ENCODE measurements around the gene EFNA4.

Gene EFNA4

GRCh38 chr1:155048449-155049334 is 14.8 kb upstream of the EFNA4 start:
- Histone ChIP-seq H3K9me2 (replicated peaks; ENCODE audit: control insufficient read depth, low read length) (no peaks in the 10 kb centered on the region), H3K27me3 (ENCODE audit: control insufficient read depth, low read length) (no peaks in the 10 kb centered on the region), H3K4me1 (ENCODE audit: control insufficient read depth, low read length) (peaks cover 37% of the 10 kb centered on the region), H3K36me3 (ENCODE audit: control insufficient read depth, low read length) (no peaks in the 10 kb centered on the region), H3K9me3 (ENCODE audit: control insufficient read depth, insufficient read depth, low read length) (no peaks in the 10 kb centered on the region), H4K20me1 (ENCODE audit: control insufficient read depth, insufficient read depth, low read depth, low read length) (no peaks in the 10 kb centered on the region), H3K27ac (ENCODE audit: low read depth, low read length) (no peak overlapping the region), H3K4me2 (ENCODE audit: low read length) (no peak overlapping the region), H3K4me3 (ENCODE audit: low read length) (no peak overlapping the region), H3F3A (ENCODE audit: control insufficient read depth, insufficient read depth) (0 out of 2 replicates have a peak, but pooled peaks cover 3% of the 10 kb centered on the region), H3K79me2 (ENCODE audit: control insufficient read depth, low read length) (peaks cover 8% of the 10 kb centered on the region)
- no peak for TF ChIP-seq EZH2phosphoT487 (IDR thresholded peaks at IDR 0.05; ENCODE audit: borderline replicate concordance, low read length)

- Histone ChIP-seq H3K4me3 (ENCODE audit: low read length) (peak overlapping the region; percentile 81), H3K4me2 (ENCODE audit: low read length) (peak overlapping the region; percentile 93)
These were observed 13.6 kb upstream of the EFNA4 start for GRCh38 chr1:155049651-155050559.

GRCh38 chr1:155050560-155051341 is 12.8 kb upstream of the EFNA4 start, which contains the start of gene ADAM15:
ADAM15 (plus strand) TSS chr1:155051316; CDS start chr1:155051387, 71 bp downstream.
- Histone ChIP-seq H3K4me1 (ENCODE audit: control insufficient read depth, low read length) (peaks cover 34% of the 10 kb centered on the region), H3K4me2 (ENCODE audit: low read length) (peak within 1 kb of the TSS; percentile 93), H3K9me3 (ENCODE audit: control insufficient read depth, insufficient read depth, low read length) (no peaks in the 10 kb centered on the region), H3K27ac (ENCODE audit: low read depth, low read length) (0 out of 2 replicates have a peak within 1 kb of the TSS, but pooled peaks have one; percentile 18), H3K27me3 (ENCODE audit: control insufficient read depth, low read length) (no peaks in the 10 kb centered on the region), H3K36me3 (ENCODE audit: control insufficient read depth, low read length) (peaks cover 9% of the 10 kb centered on the region; the same call in 1 of the 2 replicates), H3K79me2 (ENCODE audit: control insufficient read depth, low read length) (peaks cover 8% of the 10 kb centered on the region), H4K20me1 (ENCODE audit: control insufficient read depth, insufficient read depth, low read depth, low read length) (no peaks in the 10 kb centered on the region), H3K4me3 (ENCODE audit: low read length) (peak within 1 kb of the TSS; percentile 81), H3F3A (ENCODE audit: control insufficient read depth, insufficient read depth) (0 out of 2 replicates have a peak, but pooled peaks cover 3% of the 10 kb centered on the region), H3K9me2 (replicated peaks; ENCODE audit: control insufficient read depth, low read length) (no peaks in the 10 kb centered on the region)
- no peak for TF ChIP-seq EZH2phosphoT487 (IDR thresholded peaks at IDR 0.05; ENCODE audit: borderline replicate concordance, low read length)
- TF ChIP-seq CTCF (IDR thresholded peaks at IDR 0.05; ENCODE audit: low read depth, low read length, poor library complexity, severe bottlenecking) = peak; percentile 99

More at GRCh38 chr1:155049651-155050559, 13.6 kb upstream of the EFNA4 start:
- TF ChIP-seq EZH2phosphoT487 (IDR thresholded peaks at IDR 0.05; ENCODE audit: borderline replicate concordance, low read length) (no peak), CTCF (IDR thresholded peaks at IDR 0.05; ENCODE audit: low read depth, low read length, poor library complexity, severe bottlenecking) (no peak)
- H3K36me3 ChIP-seq (ENCODE audit: control insufficient read depth, low read length) = peaks cover 6% of the 10 kb centered on the region; the same call in 1 of the 2 replicates
- no peaks in the 10 kb centered on the region for H4K20me1 ChIP-seq (ENCODE audit: control insufficient read depth, insufficient read depth, low read depth, low read length)
- H3K79me2 ChIP-seq (ENCODE audit: control insufficient read depth, low read length) = peaks cover 8% of the 10 kb centered on the region
- no peak overlapping the region for H3K27ac ChIP-seq (ENCODE audit: low read depth, low read length)
- H3F3A ChIP-seq (ENCODE audit: control insufficient read depth, insufficient read depth) = 0 out of 2 replicates have a peak, but pooled peaks cover 3% of the 10 kb centered on the region
- H3K4me1 ChIP-seq (ENCODE audit: control insufficient read depth, low read length) = peaks cover 34% of the 10 kb centered on the region
- H3K9me3 ChIP-seq (ENCODE audit: control insufficient read depth, insufficient read depth, low read length) = no peaks in the 10 kb centered on the region
- H3K9me2 ChIP-seq (replicated peaks; ENCODE audit: control insufficient read depth, low read length) = no peaks in the 10 kb centered on the region
- no peaks in the 10 kb centered on the region for H3K27me3 ChIP-seq (ENCODE audit: control insufficient read depth, low read length)
